Measurements from ENCODE around the gene RELN.

DNA sequence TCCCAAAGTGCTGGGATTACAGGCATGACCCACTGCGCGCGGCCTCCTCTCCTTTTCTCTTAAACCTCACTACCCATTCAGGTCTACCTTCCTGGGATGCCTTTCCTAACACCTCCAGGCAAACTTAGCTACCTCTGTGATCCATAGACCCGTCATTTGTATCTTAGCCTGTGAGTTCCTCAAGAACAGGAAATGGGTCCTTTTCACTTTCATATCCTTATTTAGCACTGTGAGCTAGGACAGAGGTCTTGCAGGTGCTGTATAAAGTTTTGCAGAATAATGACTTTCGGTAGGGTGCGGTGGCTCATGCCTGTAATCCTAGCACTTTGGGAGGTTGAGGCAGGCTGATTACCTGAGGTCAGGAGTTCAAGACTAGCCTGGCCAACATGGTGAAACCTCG, 215.7 kb downstream of the RELN start:
- TF ChIP-seq POLR2AphosphoS5 (IDR thresholded peaks at IDR 0.05; ENCODE audit: low read depth, low read length) (no peak), FOXP2 (optimal IDR thresholded peaks at IDR 0.05; ENCODE audit: borderline replicate concordance, extremely low read depth, extremely low read length, insufficient read depth) (no peak)

All from PFSK-1 (cell line).